HG03139 (cell line): Measurements from ENCODE around the gene TRHDE.
"Not testable (repeated sequence)": the region's sequence is repeated elsewhere in the genome, so short reads cannot be mapped to it uniquely, and the experiment has no call there.

Source experiments
- ATAC-seq: cut with Tn5 transposase; IDR thresholded peaks from one replicate; pipeline ENCODE4 v1.9.1; 2021; ENCODE audit not compliant: unreplicated experiment

The TRHDE gene

GRCh38 chr12:72502546-72502945 is 230.4 kb downstream of the TRHDE start:
- ATAC-seq: no peak

GRCh38 chr12:72505227-72505626 is 233.1 kb downstream of the TRHDE start:
- no peak for ATAC-seq

GRCh38 chr12:72509891-72510290 is 237.7 kb downstream of the TRHDE start:
- ATAC-seq: no peak

GRCh38 chr12:72510772-72511171 is 238.6 kb downstream of the TRHDE start:
- no peak for ATAC-seq

GRCh38 chr12:72511498-72511897 is 239.3 kb downstream of the TRHDE start:
- ATAC-seq: no peak

- no peak for ATAC-seq
These were observed 239.7 kb downstream of the TRHDE start for GRCh38 chr12:72511906-72512305.

GRCh38 chr12:72520044-72520678 is 248.0 kb downstream of the TRHDE start:
- ATAC-seq: not testable (repeated sequence)

GRCh38 chr12:72521326-72521725 is 249.2 kb downstream of the TRHDE start:
- ATAC-seq: no peak

GRCh38 chr12:72522411-72522810 is 250.2 kb downstream of the TRHDE start:
- no peak for ATAC-seq

- no peak for ATAC-seq
These were observed 251.6 kb downstream of the TRHDE start for GRCh38 chr12:72523754-72524153.

GRCh38 chr12:72535212-72535990 is 263.2 kb downstream of the TRHDE start:
- ATAC-seq: no peak

GRCh38 chr12:72540811-72541210 is 268.6 kb downstream of the TRHDE start:
- no peak for ATAC-seq

- ATAC-seq: no peak
These were observed 271.8 kb downstream of the TRHDE start for GRCh38 chr12:72543777-72544467.

GRCh38 chr12:72546106-72546505 is 273.9 kb downstream of the TRHDE start:
- ATAC-seq: no peak

- no peak for ATAC-seq
These were observed 275.4 kb downstream of the TRHDE start for GRCh38 chr12:72547573-72547972.

GRCh38 chr12:72549184-72549583 is 277.0 kb downstream of the TRHDE start:
- ATAC-seq: no peak

- ATAC-seq: no peak
These were observed 288.0 kb downstream of the TRHDE start for GRCh38 chr12:72560003-72560769.

GRCh38 chr12:72570601-72571000 is 298.4 kb downstream of the TRHDE start:
- no peak for ATAC-seq

GRCh38 chr12:72574138-72574537 is 302.0 kb downstream of the TRHDE start:
- ATAC-seq: no peak

GRCh38 chr12:72578327-72578726 is 306.2 kb downstream of the TRHDE start:
- no peak for ATAC-seq

- ATAC-seq: no peak
These were observed 314.3 kb downstream of the TRHDE start for GRCh38 chr12:72586456-72586855.
